Left colon (tissue), 2 donors: ENCODE data around the gene IFNK. TPM values are rescaled to one million over a fixed set of nuclear protein-coding genes. Genes with fewer than 3 reads are reported as not detected.

ENCODE experiments used
- ATAC-seq: fragments of 200-7000 bp; cut with Tn5 transposase; one replicate; pipeline ENCODE4 v1.9.1; 2020; ENCODE audit warnings: mild to moderate bottlenecking, moderate library complexity
- DNase-seq, 2 donors: peaks; one replicate each; pipeline ENCODE4 v3.0.0-alpha.2; 2020
- intact Hi-C, 2 donors: fragments of 100-400 bp; cut with DNase I in 1 of 2; cut with micrococcal nuclease in 1 of 2; formaldehyde crosslinking; loops; one replicate each; pipeline versions ENCODE4 v1.11.2 to v1.14.0; 2022; cut with DNase I, micrococcal nuclease
- total RNA-seq, 2 donors: library from RNA; stranded (reverse); fragmentation: NEBNext Ultra II Directional; extraction: Animal tissue kit (Norgen Biotek cat#: 25700); gene quantifications; one replicate each; pipeline ENCODE4 v1.2.1, GENCODE V29; 2021
- donor health status: DM: no; HTN: no; CAD: no.
- donor health status: DM: yes; HTN: yes; CAD: no.

IFNK gene
- total RNA-seq, 2 donors from 2014 or later = not detected

GRCh38 chr9:27561685-27562084, 37.6 kb downstream of the IFNK start:
- intact Hi-C loops = no loop called here
- ATAC-seq (peak; percentile 52), DNase-seq (no peak)

- no peak for ATAC-seq
- DNase-seq = no peak
- intact Hi-C loops = no loop called here
Observed at GRCh38 chr9:27563738-27564430, 39.8 kb downstream of the IFNK start.

GRCh38 chr9:27564670-27565069, 40.6 kb downstream of the IFNK start:
- intact Hi-C loops = no loop called here
- no peak for DNase-seq
- no peak for ATAC-seq

GRCh38 chr9:27565696-27566095, 41.6 kb downstream of the IFNK start:
- DNase-seq (no peak), ATAC-seq (no peak)
- intact Hi-C loops = no loop called here

GRCh38 chr9:27566118-27566517, 42.0 kb downstream of the IFNK start:
- intact Hi-C loops = no loop called here
- ATAC-seq = no peak
- no peak for DNase-seq

- intact Hi-C loops = no loop called here
- peak; percentile 31 for ATAC-seq
- DNase-seq = no peak
Observed at GRCh38 chr9:27569406-27569805, 45.3 kb downstream of the IFNK start.

- intact Hi-C loops = no loop called here
- ATAC-seq (no peak), DNase-seq (no peak)
Observed at GRCh38 chr9:27571011-27571410, 46.9 kb downstream of the IFNK start.

- DNase-seq (no peak), ATAC-seq (no peak)
- intact Hi-C loops = no loop called here
Observed at GRCh38 chr9:27572061-27572460, 48.0 kb downstream of the IFNK start.

- ATAC-seq = peak; percentile 36
- DNase-seq = peak in 1 of 2 donors; percentile 69
- intact Hi-C loops = no loop called here
Observed at GRCh38 chr9:27572566-27572917, 48.5 kb downstream of the IFNK start.

GRCh38 chr9:27572918-27573633, 49.0 kb downstream of the IFNK start, which contains the start of gene C9orf72:
Gene C9orf72 (minus strand): TSS chr9:27573481. CDS start chr9:27567120, 6,361 bp downstream.
- intact Hi-C loops = no loop called here
- ATAC-seq = peak; percentile 89
- peak; percentile 76 to 88 for DNase-seq

- intact Hi-C loops = no loop called here
- ATAC-seq (peak; percentile 87), DNase-seq (peak; percentile 97 to 99)
Observed at GRCh38 chr9:27573634-27574590, 49.8 kb downstream of the IFNK start.

Other genes with a start within 250 kb of the IFNK start
- 1 to 10 TPM in 1 of 2 donors, under 1 TPM in 1; 0.45 to 1.5 TPM for gene EQTN, start 227.1 kb upstream of the IFNK start, total RNA-seq
- gene MOB3B, start 5.5 kb downstream of the IFNK start, total RNA-seq = 10 to 100 TPM; 42.2 to 47.1 TPM
- gene C9orf72, start 49.2 kb downstream of the IFNK start, total RNA-seq = 10 to 100 TPM; 10.7 to 13.4 TPM